ENCODE measurements around the gene GPAT3.
"Not testable (repeated sequence)": the region's sequence is repeated elsewhere in the genome, so short reads cannot be mapped to it uniquely, and the experiment has no call there.

Gene GPAT3

GRCh38 chr4:83552083-83552482 lies 16.2 kb downstream of the GPAT3 start:
- no peak for DNase-seq (ENCODE audit: low read depth)

DNA sequence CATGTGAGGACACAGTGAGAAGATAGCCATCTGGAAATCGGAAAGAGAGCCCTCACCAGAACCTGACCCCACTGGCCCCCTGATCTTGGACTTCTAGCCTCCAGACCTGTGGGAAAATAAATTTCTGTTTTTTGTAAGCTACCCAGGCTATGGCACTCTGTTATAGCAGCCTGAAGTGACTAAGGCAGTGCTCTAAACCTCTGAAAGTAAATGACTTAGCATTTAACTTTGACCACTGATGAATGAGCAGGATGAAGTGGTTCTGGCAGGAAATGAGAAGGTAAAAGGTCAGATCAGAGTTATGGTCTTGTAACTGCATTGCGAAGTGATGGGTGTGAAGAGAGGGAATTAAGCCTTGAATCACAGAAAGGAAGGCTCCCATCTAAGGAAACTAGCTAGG lies 17.0 kb downstream of the GPAT3 start:
- DNase-seq (ENCODE audit: low read depth) = no peak

DNA sequence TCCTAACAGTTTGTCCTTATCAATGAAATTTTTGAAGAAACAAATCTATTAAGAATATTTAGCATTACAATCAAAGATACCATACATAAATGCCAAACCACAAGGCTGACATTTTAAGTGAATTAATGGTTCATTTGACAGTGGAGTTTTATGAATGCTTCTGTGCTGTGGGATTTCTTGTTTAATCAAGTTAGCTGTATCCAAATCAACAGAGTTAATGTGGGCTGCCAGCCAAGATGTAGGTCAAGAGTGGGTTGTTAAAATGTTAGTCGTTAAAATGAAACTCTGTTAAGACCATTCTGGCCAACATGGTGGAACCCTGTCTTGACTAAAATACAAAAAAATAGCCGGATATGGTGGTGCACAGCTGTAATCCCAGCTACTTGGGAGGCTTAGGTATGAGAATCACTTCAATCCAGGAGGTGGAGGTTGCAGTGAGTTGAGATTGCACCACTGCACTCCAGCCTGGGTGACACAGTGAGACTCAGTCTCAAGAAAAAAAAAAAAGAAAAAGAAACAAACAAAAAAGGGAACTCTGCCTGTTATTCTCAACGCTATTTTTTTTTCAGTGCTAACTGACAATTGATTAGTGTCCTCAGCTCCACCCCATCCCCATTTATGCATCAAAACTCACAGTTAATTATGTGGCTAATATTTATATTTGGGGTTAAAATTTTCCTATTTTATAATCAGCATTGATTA lies 20.2 kb downstream of the GPAT3 start:
- no peak for DNase-seq (ENCODE audit: low read depth)

DNA sequence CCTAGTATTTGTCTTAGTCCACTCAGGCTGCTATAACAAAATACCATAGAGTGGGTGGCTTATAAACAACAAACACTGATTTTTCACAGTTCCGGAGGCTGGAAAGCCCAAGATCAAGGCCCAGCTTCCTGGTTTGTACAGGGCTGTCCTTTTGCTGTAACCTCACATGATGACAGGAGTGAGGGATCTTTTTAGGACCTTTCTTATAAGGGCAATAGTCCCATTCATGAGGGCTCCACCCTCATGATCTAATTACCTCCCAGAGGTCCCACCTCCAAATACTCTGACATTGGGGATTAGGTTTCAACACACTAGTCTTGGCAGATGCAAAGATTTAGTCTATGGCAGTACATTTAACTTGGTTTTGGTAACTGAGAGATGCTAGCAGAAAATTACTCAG lies 20.9 kb downstream of the GPAT3 start:
- DNase-seq (ENCODE audit: low read depth) = no peak

- DNase-seq (ENCODE audit: low read depth) = no peak
These were observed 22.2 kb downstream of the GPAT3 start for GRCh38 chr4:83558059-83558653.

DNA sequence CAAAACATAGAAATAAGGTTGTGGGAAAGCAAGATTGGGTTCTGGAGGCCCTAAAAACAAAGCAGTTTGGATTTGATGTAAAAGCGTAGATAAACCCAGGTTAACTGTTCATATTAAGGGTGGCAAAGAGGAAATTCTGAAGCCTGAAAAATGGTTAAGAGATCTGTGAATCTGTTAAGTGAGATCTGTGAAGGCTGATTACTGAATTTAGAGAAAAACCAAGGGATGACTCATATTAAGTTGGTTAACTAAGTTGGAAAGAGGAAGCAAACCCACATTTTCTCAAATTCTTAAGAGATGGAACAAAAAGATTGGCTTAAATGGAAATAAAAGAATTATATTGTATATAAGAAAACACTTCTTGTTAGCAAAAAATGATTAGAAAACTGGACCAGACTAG lies 22.8 kb downstream of the GPAT3 start:
- DNase-seq (ENCODE audit: low read depth) = no peak

GRCh38 chr4:83560523-83560922 lies 24.6 kb downstream of the GPAT3 start:
- no peak for DNase-seq (ENCODE audit: low read depth)

DNA sequence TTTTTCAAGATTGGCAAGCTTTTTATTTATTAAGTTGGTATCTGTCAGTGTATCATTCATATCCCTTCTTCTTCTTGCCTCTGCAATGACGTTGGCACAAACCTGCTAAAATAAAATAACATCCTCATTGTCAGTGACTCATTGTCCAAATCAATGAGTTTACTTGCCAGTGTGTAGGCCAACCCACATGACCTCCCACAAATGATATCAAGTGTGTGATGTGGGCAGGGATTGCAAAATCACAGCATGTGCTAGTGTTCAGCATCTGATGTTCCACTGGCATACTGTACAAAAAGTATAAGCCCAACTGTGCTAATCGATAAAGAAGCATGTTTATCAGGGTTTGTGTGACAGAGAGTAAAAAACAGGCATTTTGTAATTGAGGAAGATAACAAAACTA lies 25.5 kb downstream of the GPAT3 start:
- no peak for DNase-seq (ENCODE audit: low read depth)

DNA sequence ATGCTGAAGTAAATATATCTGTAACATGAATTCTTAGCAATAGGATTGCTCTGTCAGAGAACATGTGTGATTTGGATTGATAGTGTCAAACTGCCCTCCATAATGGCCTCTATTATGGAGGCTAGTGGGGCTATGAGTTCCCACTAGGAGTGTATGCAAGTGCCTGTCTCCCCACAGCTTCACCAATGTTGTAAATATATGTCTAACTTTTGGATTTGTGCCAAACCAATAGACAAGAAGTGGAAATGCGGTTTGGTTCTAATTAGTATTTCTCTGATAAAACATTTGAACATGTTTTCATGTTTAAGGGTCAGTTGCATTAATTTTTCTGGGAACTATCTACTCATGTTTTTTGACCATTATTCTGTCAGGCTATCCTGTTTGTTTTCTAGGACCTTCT lies 28.1 kb downstream of the GPAT3 start:
- no peak for DNase-seq (ENCODE audit: low read depth)

DNA sequence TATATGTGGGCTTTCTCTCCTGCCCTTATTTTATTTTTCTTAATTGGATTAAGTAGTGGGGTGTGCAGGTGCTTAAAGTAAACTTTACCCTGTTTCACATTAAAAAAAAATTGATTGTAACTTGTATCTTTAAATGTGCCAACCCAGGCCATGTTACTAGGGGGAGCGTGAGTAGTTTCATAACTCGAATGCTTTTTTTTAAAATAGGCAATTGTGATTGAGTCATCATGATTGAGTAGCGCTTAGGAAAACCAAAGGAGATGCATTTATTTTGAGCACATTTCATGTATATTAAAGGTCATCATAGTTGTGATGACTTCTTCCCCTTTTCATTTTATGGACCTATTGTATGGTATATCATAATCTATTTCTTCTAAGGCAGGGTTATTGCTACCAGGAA lies 32.2 kb downstream of the GPAT3 start:
- DNase-seq (ENCODE audit: low read depth) = no peak

GRCh38 chr4:83569429-83569828 lies 33.5 kb downstream of the GPAT3 start:
- DNase-seq (ENCODE audit: low read depth) = no peak

- no peak for DNase-seq (ENCODE audit: low read depth)
These were observed 34.1 kb downstream of the GPAT3 start for GRCh38 chr4:83569987-83570386.

DNA sequence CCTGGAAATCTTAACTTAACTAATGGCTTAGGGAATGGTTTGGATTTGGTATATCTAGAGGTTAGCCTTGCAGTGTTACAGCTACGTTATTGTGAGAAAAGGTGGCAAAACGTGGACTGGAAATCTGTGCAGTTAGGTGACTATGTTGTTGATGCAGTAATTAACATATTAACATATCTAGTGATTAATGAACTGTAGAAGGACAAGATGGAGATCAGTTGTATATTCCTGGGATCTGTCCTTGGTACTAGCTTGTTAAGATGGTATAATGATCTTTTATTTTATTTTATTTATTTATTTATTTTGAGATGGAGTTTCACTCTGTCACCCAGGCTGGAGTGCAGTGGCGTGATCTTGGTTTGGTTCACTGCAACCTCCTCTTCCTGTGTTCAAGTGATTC lies 36.9 kb downstream of the GPAT3 start:
- no peak for DNase-seq (ENCODE audit: low read depth)

DNA sequence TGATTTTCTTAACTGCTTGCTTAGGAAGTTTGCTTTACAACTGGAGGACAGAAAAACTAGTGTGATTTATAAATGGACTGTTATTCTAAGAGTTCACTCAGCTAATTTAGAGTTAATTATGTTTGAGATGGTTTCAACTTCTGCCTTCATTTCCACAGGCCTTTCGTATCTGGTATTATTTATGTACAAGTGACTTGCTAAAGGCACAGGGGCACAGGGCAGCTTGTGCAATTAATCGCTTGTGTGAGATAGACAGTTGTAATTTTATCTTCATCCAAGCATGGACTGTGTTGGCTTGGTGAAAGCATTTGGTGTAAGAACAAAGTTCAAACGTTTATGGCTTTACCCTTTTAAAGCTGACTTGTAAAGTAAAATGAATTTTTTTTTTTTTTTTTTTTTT lies 38.3 kb downstream of the GPAT3 start:
- no peak for DNase-seq (ENCODE audit: low read depth)

GRCh38 chr4:83576237-83576636 lies 40.3 kb downstream of the GPAT3 start:
- not testable (repeated sequence) for DNase-seq (ENCODE audit: low read depth)

- no peak for DNase-seq (ENCODE audit: low read depth)
These were observed 45.7 kb downstream of the GPAT3 start for GRCh38 chr4:83581411-83582288.

GRCh38 chr4:83582289-83582785 lies 46.4 kb downstream of the GPAT3 start:
- no peak for DNase-seq (ENCODE audit: low read depth)

DNA sequence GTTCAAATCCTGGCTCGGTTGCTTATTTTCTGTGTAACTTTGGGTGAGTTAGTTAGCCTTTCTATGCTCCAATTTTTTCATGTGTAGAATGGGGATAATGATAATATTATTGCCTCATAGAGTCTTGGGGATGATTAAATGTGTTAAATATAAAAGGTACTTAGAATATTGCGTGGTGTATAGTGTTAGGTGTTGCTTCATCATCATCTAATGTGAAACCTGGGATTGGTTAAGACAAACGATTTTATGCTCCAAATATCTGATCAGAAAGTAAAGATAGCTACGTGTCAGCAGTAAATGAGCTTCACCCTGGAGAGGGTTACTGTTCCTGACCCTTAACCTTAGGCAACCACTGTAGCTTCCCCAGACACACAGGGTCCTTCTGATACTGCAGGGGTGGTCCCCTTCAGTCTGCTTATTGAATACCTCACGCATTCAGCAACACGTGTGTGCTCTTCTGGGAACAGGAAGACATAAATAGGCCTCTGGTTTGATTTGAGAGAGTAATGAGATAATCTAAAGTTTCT lies 50.1 kb downstream of the GPAT3 start:
- no peak for DNase-seq (ENCODE audit: low read depth)

DNA sequence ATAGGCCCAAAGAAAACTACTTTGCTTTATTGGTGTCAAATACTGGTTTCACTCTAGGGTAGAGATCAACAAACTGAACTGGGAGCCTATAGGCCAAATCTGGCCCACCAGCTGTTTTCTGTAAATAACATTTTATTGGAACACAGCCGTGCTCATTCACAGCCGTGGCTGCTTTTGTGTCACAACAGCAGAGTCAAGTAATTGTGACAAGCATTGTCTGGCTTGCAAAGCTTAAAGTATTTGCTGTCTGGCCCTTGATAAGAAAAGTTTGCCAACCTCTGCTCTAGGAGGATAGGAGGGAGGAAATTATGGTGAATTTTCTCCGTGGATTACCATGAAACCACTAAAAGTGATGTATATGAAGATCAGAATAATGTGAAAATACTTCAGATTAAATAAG lies 53.4 kb downstream of the GPAT3 start:
- DNase-seq (ENCODE audit: low read depth) = no peak

DNA sequence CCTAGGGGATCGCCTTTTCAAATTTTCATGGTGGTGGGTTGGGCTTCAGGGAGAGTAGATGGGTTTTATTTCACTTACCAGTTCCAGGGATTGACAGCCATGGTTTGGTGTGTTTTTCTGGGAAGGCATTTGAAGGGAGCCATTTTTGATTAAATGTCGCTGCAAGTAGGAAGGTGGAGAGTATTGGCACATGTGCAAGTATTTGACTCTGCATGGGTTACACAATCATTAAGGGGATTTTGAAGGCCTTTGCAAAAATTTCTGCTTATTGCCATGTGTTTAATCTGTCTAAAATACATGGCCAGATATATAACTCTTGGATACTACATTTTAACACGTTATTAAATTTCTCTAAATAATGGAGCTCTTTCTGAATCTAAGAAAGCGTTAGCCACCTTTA lies 55.1 kb downstream of the GPAT3 start:
- no peak for DNase-seq (ENCODE audit: low read depth)

DNA sequence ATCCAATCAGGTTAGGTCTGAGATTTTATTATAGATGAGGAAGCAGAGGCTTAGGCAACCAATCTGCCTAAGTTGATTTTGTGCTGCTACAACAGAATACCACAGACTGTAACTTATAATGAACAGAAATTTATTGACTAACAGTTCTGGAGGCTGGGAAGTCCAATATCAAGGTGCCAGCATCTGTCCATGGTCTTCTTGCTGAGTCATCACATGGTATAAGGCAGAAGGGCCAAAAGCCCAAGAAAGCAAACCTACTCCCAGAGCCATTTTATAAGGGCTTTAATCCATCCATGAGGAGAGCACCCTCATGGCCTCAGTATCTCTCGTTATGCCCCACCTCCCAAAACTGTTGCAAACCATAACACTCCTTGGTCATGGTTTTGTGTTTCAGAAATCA lies 55.8 kb downstream of the GPAT3 start:
- DNase-seq (ENCODE audit: low read depth) = no peak

- no peak for DNase-seq (ENCODE audit: low read depth)
These were observed 63.3 kb downstream of the GPAT3 start for GRCh38 chr4:83599183-83599582.

GRCh38 chr4:83603129-83603528 lies 67.2 kb downstream of the GPAT3 start:
- DNase-seq (ENCODE audit: low read depth) = no peak

Measured in activated T-cell treated with anti-CD3 and anti-CD28 coated beads for 24 hours (primary cell).